Mesendoderm (in vitro differentiated cells): Measurements from ENCODE around the gene CREG2.

Source experiments
- DNase-seq: peaks from one replicate; pipeline ENCODE4 v3.0.0; 2013
- H2AK5ac ChIP-seq: 2 replicates; pipeline ENCODE4 v1.6.1; 2013; ENCODE audit warnings: low read length, inconsistent platforms
- H2BK120ac ChIP-seq: 2 replicates; pipeline ENCODE4 v1.6.1; 2013; ENCODE audit warnings: low read depth, mild to moderate bottlenecking, low read length, moderate library complexity, mixed read lengths
- H2BK15ac ChIP-seq: replicated peaks from 2 replicates; pipeline ENCODE4 v1.6.1; 2013; ENCODE audit warnings: low read depth, mild to moderate bottlenecking, moderate library complexity
- H2BK5ac ChIP-seq: 2 replicates; pipeline ENCODE4 v1.6.1; 2013; ENCODE audit warnings: low read length, inconsistent platforms
- H3K18ac ChIP-seq: 2 replicates; pipeline ENCODE4 v1.6.1; 2013; ENCODE audit warnings: mild to moderate bottlenecking, low read length, mixed read lengths
- H3K23ac ChIP-seq: one replicate; pipeline ENCODE4 v1.6.1; 2013; ENCODE audit warnings: low read length
- H3K27ac ChIP-seq: 2 replicates; pipeline ENCODE4 v1.5.1; 2013; ENCODE audit warnings: low read depth, mild to moderate bottlenecking, inconsistent platforms, low read length, moderate library complexity
- H3K27me3 ChIP-seq: 2 replicates; pipeline ENCODE4 v1.6.1; 2013; ENCODE audit warnings: low read length, control low read depth, mild to moderate bottlenecking, inconsistent platforms; ENCODE audit not compliant: insufficient read depth, poor library complexity
- H3K36me3 ChIP-seq: 2 replicates; pipeline ENCODE4 v1.6.1; 2013; ENCODE audit warnings: low read length, inconsistent platforms; ENCODE audit not compliant: control insufficient read depth, insufficient read depth
- H3K4ac ChIP-seq: one replicate; pipeline ENCODE4 v1.6.1; 2013; ENCODE audit warnings: low read depth, mild to moderate bottlenecking, low read length, moderate library complexity
- H3K4me1 ChIP-seq: 2 replicates; pipeline ENCODE4 v1.6.1; 2013; ENCODE audit warnings: low read depth, low read length, inconsistent platforms; ENCODE audit not compliant: control insufficient read depth
- H3K4me2 ChIP-seq: 2 replicates; pipeline ENCODE4 v1.6.1; 2013; ENCODE audit warnings: low read length
- H3K4me3 ChIP-seq: 2 replicates; pipeline ENCODE4 v1.5.1; 2013; ENCODE audit warnings: mild to moderate bottlenecking, low read length
- H3K56ac ChIP-seq: one replicate; pipeline ENCODE4 v1.6.1; 2013; ENCODE audit warnings: low read length
- H3K79me1 ChIP-seq: 2 replicates; pipeline ENCODE4 v1.6.1; 2013; ENCODE audit warnings: low read length, inconsistent platforms
- H3K79me2 ChIP-seq: 2 replicates; pipeline ENCODE4 v1.6.1; 2013; ENCODE audit warnings: mild to moderate bottlenecking, low read length; ENCODE audit not compliant: control insufficient read depth, insufficient read depth
- H3K9ac ChIP-seq: 2 replicates; pipeline ENCODE4 v1.6.1; 2013; ENCODE audit warnings: low read length, inconsistent platforms
- H4K5ac ChIP-seq: one replicate; pipeline ENCODE4 v1.6.1; 2013; ENCODE audit warnings: low read length
- H4K8ac ChIP-seq: one replicate; pipeline ENCODE4 v1.6.1; 2013; ENCODE audit warnings: low read depth, mild to moderate bottlenecking, control low read depth, low read length, moderate library complexity
- whole genome bisulfite sequencing: extraction: QIAGEN DNeasy Blood & Tissue Kit; methylation state at CpG from one replicate; pipeline ENCODE4 v1.1.7; 2013; ENCODE audit warnings: low lambda C conversion rate, missing lambda C conversion rate; ENCODE audit not compliant: insufficient coverage; ENCODE audit errors: extremely low coverage; 5-methylcytosine and 5-hydroxymethylcytosine counted together

The CREG2 gene

GRCh38 chr2:101359410-101359954 lies 27.8 kb downstream of the CREG2 start:
- no peak for DNase-seq
- H2BK5ac ChIP-seq, result no peak overlapping the region
- H2BK15ac ChIP-seq, result no peak overlapping the region
- no peaks in the 10 kb centered on the region for H3K36me3 ChIP-seq
- no peak overlapping the region for H3K9ac ChIP-seq
- no peak overlapping the region for H3K56ac ChIP-seq
- no CpG with 5 or more reads among the region's 7 CpGs for WGBS
- no peak overlapping the region for H4K5ac ChIP-seq
- H2BK120ac ChIP-seq, result no peak overlapping the region
- H4K8ac ChIP-seq, result no peak overlapping the region
- no peak overlapping the region for H3K23ac ChIP-seq
- no peak overlapping the region for H3K18ac ChIP-seq
- H3K27me3 ChIP-seq, result no peaks in the 10 kb centered on the region
- no peak overlapping the region for H2AK5ac ChIP-seq
- peaks cover 5% of the 10 kb centered on the region for H3K4me1 ChIP-seq
- H3K79me2 ChIP-seq, result no peaks in the 10 kb centered on the region
- H3K79me1 ChIP-seq, result no peaks in the 10 kb centered on the region
- no peak overlapping the region for H3K27ac ChIP-seq
- no peak overlapping the region for H3K4ac ChIP-seq
- H3K4me2 ChIP-seq, result no peak overlapping the region
- no peak overlapping the region for H3K4me3 ChIP-seq

GRCh38 chr2:101357376-101357775 lies 29.9 kb downstream of the CREG2 start:
- H3K23ac ChIP-seq, result no peak overlapping the region
- no peak overlapping the region for H2BK120ac ChIP-seq
- no peak for DNase-seq
- H2AK5ac ChIP-seq, result no peak overlapping the region
- H3K79me2 ChIP-seq, result no peaks in the 10 kb centered on the region
- H3K36me3 ChIP-seq, result no peaks in the 10 kb centered on the region
- no peak overlapping the region for H3K9ac ChIP-seq
- no peak overlapping the region for H3K27ac ChIP-seq
- H3K79me1 ChIP-seq, result no peaks in the 10 kb centered on the region
- no peak overlapping the region for H4K5ac ChIP-seq
- H3K4me2 ChIP-seq, result no peak overlapping the region
- H3K4me3 ChIP-seq, result no peak overlapping the region
- H3K4ac ChIP-seq, result no peak overlapping the region
- peaks cover 5% of the 10 kb centered on the region for H3K4me1 ChIP-seq
- no peak overlapping the region for H2BK5ac ChIP-seq
- no peak overlapping the region for H2BK15ac ChIP-seq
- H4K8ac ChIP-seq, result no peak overlapping the region
- H3K56ac ChIP-seq, result no peak overlapping the region
- H3K18ac ChIP-seq, result no peak overlapping the region
- no peaks in the 10 kb centered on the region for H3K27me3 ChIP-seq

- no peak overlapping the region for H2BK120ac ChIP-seq
- no peak overlapping the region for H2AK5ac ChIP-seq
- H2BK15ac ChIP-seq, result no peak overlapping the region
- H3K27me3 ChIP-seq, result no peaks in the 10 kb centered on the region
- no peak overlapping the region for H3K4me2 ChIP-seq
- no peaks in the 10 kb centered on the region for H3K36me3 ChIP-seq
- H3K79me2 ChIP-seq, result no peaks in the 10 kb centered on the region
- H3K27ac ChIP-seq, result no peak overlapping the region
- H3K4me3 ChIP-seq, result no peak overlapping the region
- no peaks in the 10 kb centered on the region for H3K79me1 ChIP-seq
- no peak overlapping the region for H3K56ac ChIP-seq
- no peak overlapping the region for H3K18ac ChIP-seq
- no peak for DNase-seq
- no CpG with 5 or more reads among the region's 2 CpGs for WGBS
- no peak overlapping the region for H3K23ac ChIP-seq
- no peak overlapping the region for H3K4ac ChIP-seq
- no peak overlapping the region for H3K9ac ChIP-seq
- no peak overlapping the region for H2BK5ac ChIP-seq
- no peak overlapping the region for H4K5ac ChIP-seq
- H3K4me1 ChIP-seq, result peaks cover 5% of the 10 kb centered on the region
- H4K8ac ChIP-seq, result no peak overlapping the region
Observed at GRCh38 chr2:101356521-101356920, 30.8 kb downstream of the CREG2 start.

- Histone ChIP-seq H3K4me2 (no peak overlapping the region), H3K4me3 (no peak overlapping the region), H3K79me1 (no peaks in the 10 kb centered on the region), H3K4ac (no peak overlapping the region), H2BK15ac (no peak overlapping the region), H3K27ac (no peak overlapping the region), H3K23ac (peak overlapping the region; percentile 68), H3K27me3 (no peaks in the 10 kb centered on the region), H3K18ac (no peak overlapping the region), H2AK5ac (no peak overlapping the region), H2BK120ac (no peak overlapping the region), H2BK5ac (no peak overlapping the region), H3K4me1 (peaks cover 3% of the 10 kb centered on the region), H3K56ac (no peak overlapping the region), H3K79me2 (no peaks in the 10 kb centered on the region), H4K8ac (no peak overlapping the region), H3K9ac (no peak overlapping the region), H4K5ac (no peak overlapping the region), H3K36me3 (no peaks in the 10 kb centered on the region)
- no peak for DNase-seq
- WGBS, result no CpG with 5 or more reads among the region's 6 CpGs
Observed at GRCh38 chr2:101356055-101356454, 31.2 kb downstream of the CREG2 start.

- Histone ChIP-seq H4K8ac (no peak overlapping the region), H2BK120ac (no peak overlapping the region), H3K27ac (no peak overlapping the region), H3K4me3 (no peak overlapping the region), H3K79me2 (no peaks in the 10 kb centered on the region), H2BK5ac (no peak overlapping the region), H3K23ac (no peak overlapping the region), H3K27me3 (no peaks in the 10 kb centered on the region), H3K4me1 (peaks cover 3% of the 10 kb centered on the region), H2BK15ac (no peak overlapping the region), H3K4me2 (no peak overlapping the region), H3K56ac (no peak overlapping the region), H3K9ac (no peak overlapping the region), H3K79me1 (no peaks in the 10 kb centered on the region), H4K5ac (no peak overlapping the region), H3K36me3 (no peaks in the 10 kb centered on the region), H3K18ac (no peak overlapping the region), H3K4ac (no peak overlapping the region), H2AK5ac (no peak overlapping the region)
- DNase-seq, result no peak
- WGBS, result no CpG with 5 or more reads among the region's 10 CpGs
Observed at GRCh38 chr2:101355401-101356054, 31.8 kb downstream of the CREG2 start.
